ENCODE data around the gene SOX4. TPM values are rescaled to one million over a fixed set of nuclear protein-coding genes. Genes with fewer than 3 reads are reported as not detected.
A peak's percentile ranks its signal among the peaks of the same experiment; 100 is the strongest.

Gene SOX4
- total RNA-seq, 1 experiment from 2014 or later = 67.0 TPM

GRCh38 chr6:21589352-21590345, 3.9 kb upstream of the SOX4 start:
- no peaks in the 10 kb centered on the region for H3K9me2 ChIP-seq (ENCODE audit: insufficient read depth)
- DNase-seq (ENCODE audit: low read depth, low spot score) (peak; percentile 57), ATAC-seq (peak; percentile 48)
- H3K27ac ChIP-seq (ENCODE audit: low read depth, low read length) = peak overlapping the region; percentile 84
- H3K79me2 ChIP-seq (ENCODE audit: insufficient read depth, low read length) = peaks cover 7% of the 10 kb centered on the region; the same call in 1 of the 2 replicates
- peaks cover 14 to 36% of the 10 kb centered on the region in 2 experiments for H3K4me1 ChIP-seq (ENCODE audit: control insufficient read depth in 1 of 2, insufficient read depth in 2 of 2, low read length in 2 of 2)
- peak overlapping the region; percentile 57 for H2AFZ ChIP-seq (ENCODE audit: low read depth, low read length, poor library complexity, severe bottlenecking)
- ChIA-PET CTCF (interaction anchor here (0.6 to 4.0 kb wide), 14 partner anchors 17 to 1148 kb away, joined by 3 to 56 read pairs (median 4); no protein-coding TSS in a partner anchor), RAD21 (ENCODE audit: low non-redundant PET in 1 of 2, low total read pairs in 2 of 2, uncharacterized antibody in 2 of 2, unreplicated experiment in 2 of 2) (interaction anchor here (0.7 to 1.6 kb wide), 11 partner anchors 72 to 1025 kb away, joined by 3 to 13 read pairs (median 8); no protein-coding TSS in a partner anchor), POLR2A (interaction anchor here (0.9 to 3.4 kb wide), 5 partner anchors 712 to 1032 kb away, joined by 3 to 20 read pairs (median 4); no protein-coding TSS in a partner anchor)
- H3K27me3 ChIP-seq (ENCODE audit: insufficient read depth, low read length) = no peaks in the 10 kb centered on the region
- H3K4me2 ChIP-seq (ENCODE audit: low read length) = peak overlapping the region; percentile 100
- H3K9me3 ChIP-seq (ENCODE audit: control insufficient read depth in 1 of 2, insufficient read depth in 1 of 2, low read depth in 1 of 2, low read length in 2 of 2) = no peaks in the 10 kb centered on the region
- H3K36me3 ChIP-seq (ENCODE audit: control insufficient read depth in 1 of 2, insufficient read depth in 2 of 2, low read length in 2 of 2) = no peaks in the 10 kb centered on the region
- BruUV-seq (replicated peaks) = no TSS peak
- no peaks in the 10 kb centered on the region for H4K20me1 ChIP-seq (ENCODE audit: insufficient read depth)
- intact Hi-C loops (cut with micrococcal nuclease) = loop anchor here (1.0 to 10.0 kb wide), 9 partner anchors 158 to 1238 kb away; no protein-coding TSS in a partner anchor
- H3K9ac ChIP-seq (ENCODE audit: low read length) = peak overlapping the region; percentile 63
- H3K4me3 ChIP-seq (replicated peaks in 1 of 2; ENCODE audit: low read depth in 1 of 2, low read length in 2 of 2) = peak overlapping the region; percentile 66 to 72
- TF ChIP-seq YY1 (IDR thresholded peaks at IDR 0.05; ENCODE audit: extremely low read depth, insufficient replicate concordance, low read depth, low read length) (peak; percentile 7), TCF7L2 (IDR thresholded peaks at IDR 0.05; ENCODE audit: borderline replicate concordance, extremely low read depth, insufficient read depth, insufficient read length) (no peak), CTCF (IDR thresholded peaks at IDR 0.05 in 2 of 3, conservative IDR thresholded peaks at IDR 0.05 in 1 of 3; ENCODE audit: borderline replicate concordance in 1 of 3, insufficient read depth in 1 of 3, low read depth in 2 of 3, low read length in 2 of 3) (peak in 2 of 3 experiments; percentile 81 to 85; a peak in 4 of 6 replicates)
